Adrenal gland (tissue), 5 donors: ENCODE results near the gene HJV.

ENCODE experiments used
- CTCF ChIP-seq, 6 experiments: fragments of 450-650 bp in 4 of 6; fragments of 200-600 bp in 2 of 6; sonication (generic) in 1 of 6; IDR thresholded peaks; 1 replicate in 5 of 6; 2 replicates in 1 of 6; pipeline versions ENCODE4 v1.5.1 to v1.8.0; 2016 to 2021; ENCODE audit warnings: antibody characterized with exemption in 6 of 6, mild to moderate bottlenecking in 2 of 6, moderate library complexity in 1 of 6
- POLR2A ChIP-seq, 2 donors: fragments of 450-650 bp; IDR thresholded peaks; one replicate each; pipeline ENCODE4 v1.6.1; 2017; ENCODE audit warnings: antibody characterized with exemption in 2 of 2, mild to moderate bottlenecking in 2 of 2, moderate library complexity in 1 of 2
- donor health status: DM: no; HTN: no; CAD: no.

GRCh38 chr1:145977016-145977415 is 44.5 kb downstream of the HJV start:
- TF ChIP-seq POLR2A (IDR thresholded peaks at IDR 0.05) (no peak), CTCF (IDR thresholded peaks at IDR 0.05) (no peak)
